Esophagus muscularis mucosa (tissue), 3 donors: Measurements from ENCODE around the gene ZC3H7B.

ENCODE experiments used
- CTCF ChIP-seq, 3 experiments: fragments of 200-600 bp in 2 of 3; fragments of 450-650 bp in 1 of 3; sonication (generic) in 2 of 3; IDR thresholded peaks; one replicate each; pipeline ENCODE4 v1.5.1; 2017 to 2019; ENCODE audit warnings: antibody characterized with exemption in 3 of 3, mild to moderate bottlenecking in 2 of 3, moderate library complexity in 1 of 3
- POLR2AphosphoS5 ChIP-seq, 2 donors: sonication (generic); formaldehyde crosslinking; IDR thresholded peaks; one replicate each; pipeline ENCODE4 v1.6.1; 2017; ENCODE audit warnings: antibody characterized with exemption in 2 of 2

GRCh38 chr22:41369424-41369745 is 68.1 kb downstream of the ZC3H7B start:
- no peak for TF ChIP-seq CTCF (IDR thresholded peaks at IDR 0.05)
- no peak for TF ChIP-seq POLR2AphosphoS5 (IDR thresholded peaks at IDR 0.05)
